T-helper 2 cell (primary cell): ENCODE measurements around the gene SYNM.

ENCODE experiments used
- DNase-seq, 5 experiments: peaks; one replicate each; pipeline versions ENCODE4 v3.0.0 to v3.0.0-alpha.2; 2012 to 2022

The SYNM gene

DNA sequence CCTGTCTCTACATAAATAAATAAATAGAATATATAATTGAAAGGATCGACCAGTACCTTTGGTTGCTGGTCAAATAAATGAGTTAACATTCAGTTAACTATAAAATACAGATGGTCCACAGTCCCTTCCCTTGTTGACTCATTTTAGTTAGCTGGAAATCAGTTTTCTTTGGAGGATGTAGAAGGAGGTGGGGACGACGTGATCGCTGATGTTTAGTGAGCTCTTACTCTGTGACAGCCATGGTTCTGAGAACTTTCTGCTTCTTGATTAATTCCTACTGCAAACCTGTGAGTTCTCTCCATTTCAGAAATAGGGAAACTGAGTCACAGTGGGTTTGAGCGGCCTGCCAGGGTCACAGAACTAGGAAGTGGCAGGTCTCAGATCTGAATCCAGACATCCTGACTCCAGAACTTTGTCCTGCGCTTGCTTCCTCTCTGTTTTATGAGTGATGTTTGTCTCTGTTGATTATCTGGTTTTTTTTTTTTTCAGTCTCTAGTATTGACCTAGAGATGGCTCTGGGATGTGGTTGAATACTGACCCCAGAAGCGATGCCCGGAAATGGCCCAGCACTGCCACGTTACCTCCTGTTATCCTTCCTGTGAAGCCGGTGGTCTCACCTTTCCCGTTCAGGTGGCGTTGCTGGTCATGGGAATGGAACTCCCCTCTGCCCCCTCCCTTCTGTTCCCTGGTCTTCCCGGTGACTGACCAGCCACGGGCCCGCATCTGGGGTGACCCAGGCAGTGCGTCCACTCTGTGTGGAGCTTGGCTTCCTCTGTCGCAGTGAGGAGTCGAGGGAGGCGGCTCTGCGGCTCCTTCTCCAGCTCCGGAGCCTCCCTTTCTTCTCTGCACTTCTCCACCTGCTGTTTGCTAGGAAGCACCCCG lies 18.2 kb downstream of the SYNM start:
- no peak for DNase-seq

DNA sequence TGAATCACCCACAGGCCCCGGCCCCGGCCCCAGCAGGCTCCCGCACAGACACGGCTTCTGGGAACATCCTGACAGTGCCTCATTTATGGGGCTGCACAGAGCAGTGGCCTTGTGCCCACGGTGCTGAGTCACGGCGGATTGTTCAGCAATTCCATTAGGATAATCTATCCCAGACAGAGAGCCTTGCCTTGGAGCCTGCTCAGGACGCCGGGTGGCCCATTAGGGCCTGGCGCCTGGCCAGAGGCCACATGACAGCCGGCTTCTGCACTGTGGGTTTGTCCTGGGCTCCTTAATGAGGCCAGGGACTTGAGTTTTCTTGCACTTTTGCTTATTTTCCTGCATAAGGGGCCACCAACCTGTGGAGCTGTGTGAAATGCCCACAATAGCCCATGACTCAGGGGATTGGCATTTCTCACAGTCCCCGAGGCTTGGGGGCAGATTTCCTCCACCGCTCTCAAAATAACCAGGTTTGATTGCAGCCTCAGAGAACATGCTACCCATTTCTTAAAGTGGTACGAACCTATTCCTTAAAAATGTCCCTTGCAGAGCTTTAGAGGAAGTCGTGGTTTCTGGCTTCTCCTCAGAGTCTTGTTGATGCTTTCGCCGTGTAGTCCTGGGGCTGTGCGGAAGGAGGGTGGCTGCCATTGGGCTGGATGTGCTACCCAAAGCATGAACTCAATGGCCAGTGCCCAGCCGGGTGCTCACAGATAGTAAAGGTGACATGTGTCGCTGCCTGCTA lies 19.0 kb downstream of the SYNM start:
- no peak for DNase-seq

DNA sequence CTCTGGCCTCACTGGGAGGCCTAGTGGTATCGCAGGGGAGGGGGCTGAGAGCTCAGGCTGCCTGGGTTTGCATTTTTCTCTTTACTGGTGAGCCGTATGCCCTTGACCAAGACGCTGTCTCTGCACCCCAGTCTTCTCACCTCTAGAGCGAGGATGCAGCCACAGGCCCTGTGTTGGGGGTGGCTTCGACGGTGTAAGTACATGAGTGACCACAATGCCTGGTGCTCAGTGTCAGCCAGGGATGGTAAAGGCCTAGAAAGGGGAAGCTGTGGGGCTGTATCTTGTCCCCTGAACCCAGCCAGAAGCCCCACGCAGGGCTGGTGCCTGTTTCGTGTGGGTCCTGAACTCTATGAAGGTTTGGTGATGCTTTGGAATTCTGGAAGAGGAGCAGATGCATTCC lies 19.8 kb downstream of the SYNM start:
- no peak for DNase-seq

DNA sequence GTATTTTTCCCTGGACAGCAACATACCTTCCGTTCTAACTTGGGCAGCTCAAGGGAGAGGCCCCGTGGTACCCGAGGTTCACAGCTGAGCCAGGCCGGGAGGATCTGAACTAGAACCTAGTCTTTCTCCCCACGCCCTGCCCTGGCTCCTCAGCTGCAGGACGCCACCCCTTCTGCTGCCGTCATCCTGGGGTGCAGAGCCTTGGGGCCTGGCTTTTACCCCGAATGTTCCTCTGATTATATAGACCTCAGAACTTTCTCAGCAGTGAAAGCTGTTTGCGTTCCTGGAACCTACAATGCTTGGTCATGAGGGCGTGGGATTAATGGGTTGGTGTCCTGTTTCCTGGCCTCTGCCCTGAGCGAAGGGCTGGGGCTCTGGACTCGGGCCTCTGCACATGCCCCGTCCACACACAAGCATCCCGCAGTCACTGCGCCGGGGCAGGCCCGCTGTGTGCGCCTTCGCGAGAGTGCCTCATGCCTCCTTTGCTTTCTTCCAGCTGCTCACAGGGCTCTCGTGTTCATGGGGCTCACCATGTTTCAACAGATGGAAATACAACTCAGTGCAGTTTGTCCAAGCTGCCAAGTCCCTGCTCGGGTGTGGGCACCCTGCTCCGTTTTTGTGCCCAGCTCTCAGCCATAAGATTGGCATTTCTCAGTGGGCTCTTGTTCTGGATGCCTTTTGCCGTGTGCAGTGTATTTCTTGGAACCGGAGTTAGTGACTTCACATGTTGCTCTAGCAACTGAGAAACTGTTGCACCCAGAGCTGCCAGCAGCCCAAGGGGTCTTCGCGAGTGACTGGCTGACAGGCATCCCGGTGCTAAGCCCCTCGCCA lies 20.4 kb downstream of the SYNM start:
- no peak for DNase-seq

DNA sequence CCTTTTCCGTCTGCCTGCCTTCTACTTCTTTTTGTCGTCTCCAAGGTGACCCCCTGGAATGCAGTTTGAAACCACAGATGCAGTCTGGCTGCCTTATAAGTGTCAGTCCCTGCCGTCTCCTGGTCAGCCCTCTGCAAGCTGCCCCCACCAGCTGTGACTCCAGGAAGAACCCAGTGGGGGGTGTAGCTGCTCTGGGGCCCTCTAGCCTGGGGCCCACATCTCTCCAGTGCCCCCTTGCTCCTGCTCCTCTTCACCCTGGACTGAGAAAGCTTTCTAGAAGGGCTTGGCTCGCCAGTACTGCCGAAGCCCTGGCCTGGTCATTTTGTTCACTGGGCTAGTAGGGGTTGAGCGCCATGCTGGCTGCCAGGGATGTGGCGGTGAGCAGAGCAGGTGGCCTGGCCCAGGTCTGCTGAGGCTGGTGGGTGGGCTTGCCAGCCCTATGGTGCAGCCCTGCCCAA lies 21.3 kb downstream of the SYNM start:
- DNase-seq: no peak

DNA sequence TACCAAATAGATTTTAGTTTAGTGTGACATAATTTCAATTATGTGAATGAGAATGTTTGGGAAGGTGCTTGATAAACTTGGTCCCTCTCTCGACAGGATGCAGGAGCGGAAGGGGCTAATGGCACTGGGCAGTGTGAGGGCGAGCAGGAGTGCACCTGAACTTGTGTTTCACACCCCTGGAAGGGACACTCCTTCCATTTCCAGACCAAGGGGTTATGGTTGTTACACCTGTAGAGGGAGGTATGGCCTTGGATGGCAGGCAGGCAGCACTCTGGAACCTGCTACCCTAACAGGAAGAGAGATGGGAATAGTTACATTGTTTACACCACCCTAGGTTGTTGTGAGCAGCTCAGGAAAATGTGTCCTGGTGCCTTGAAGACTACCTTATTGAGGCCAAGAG lies 22.1 kb downstream of the SYNM start:
- no peak for DNase-seq

DNA sequence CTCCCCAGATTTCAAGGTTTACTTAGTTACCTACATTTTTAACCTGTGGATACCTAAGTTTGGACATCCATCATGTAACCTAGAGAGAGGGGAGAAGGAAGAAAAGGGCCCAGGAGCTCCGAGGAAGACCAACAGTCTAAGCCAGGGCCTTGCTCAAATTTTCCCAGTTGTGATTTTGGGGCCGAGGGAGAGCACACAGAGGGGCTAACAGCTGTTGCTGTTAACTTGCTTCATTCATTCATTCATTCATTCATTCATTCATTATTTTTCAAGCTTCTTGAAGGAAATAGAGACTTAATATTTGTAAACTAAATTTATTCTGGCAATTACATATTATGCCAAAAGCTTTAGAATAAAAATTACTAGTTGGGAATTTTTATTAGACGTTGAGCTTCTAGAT lies 22.9 kb downstream of the SYNM start:
- DNase-seq: no peak

DNA sequence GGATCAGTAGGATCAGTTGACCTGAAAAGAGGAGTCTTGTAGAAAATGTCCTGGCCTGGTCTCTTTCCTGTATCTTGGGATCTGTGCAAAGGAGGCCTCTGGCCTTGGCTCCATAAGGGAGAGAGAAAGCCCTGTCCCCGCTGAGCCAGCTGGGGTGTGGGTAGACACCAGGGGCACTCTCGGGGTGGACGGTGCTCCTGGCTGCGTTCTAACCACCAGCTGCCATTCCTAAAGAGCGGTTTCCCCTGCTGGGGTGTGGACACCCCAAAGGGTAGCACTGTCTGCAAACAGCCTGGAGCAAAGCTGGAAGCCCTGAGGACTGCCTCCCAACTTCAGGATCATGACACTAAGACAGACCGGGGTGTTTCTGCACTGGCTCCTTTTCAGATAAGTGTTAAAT lies 23.5 kb downstream of the SYNM start:
- DNase-seq: no peak

DNA sequence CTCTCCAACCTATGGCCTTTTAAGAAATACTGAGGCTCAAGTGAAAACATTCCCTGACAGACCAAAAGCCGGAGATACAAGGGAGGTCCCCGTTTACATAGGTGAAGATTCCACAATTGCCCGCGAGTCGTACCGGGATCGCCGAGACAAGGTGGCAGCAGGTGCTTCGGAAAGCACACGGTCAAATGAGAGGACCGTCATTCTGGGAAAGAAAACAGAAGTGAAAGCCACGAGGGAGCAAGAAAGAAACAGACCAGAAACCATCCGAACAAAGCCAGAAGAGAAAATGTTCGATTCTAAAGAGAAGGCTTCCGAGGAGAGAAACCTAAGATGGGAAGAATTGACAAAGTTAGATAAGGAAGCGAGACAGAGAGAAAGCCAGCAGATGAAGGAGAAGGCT lies 24.8 kb downstream of the SYNM start:
- DNase-seq: no peak

DNA sequence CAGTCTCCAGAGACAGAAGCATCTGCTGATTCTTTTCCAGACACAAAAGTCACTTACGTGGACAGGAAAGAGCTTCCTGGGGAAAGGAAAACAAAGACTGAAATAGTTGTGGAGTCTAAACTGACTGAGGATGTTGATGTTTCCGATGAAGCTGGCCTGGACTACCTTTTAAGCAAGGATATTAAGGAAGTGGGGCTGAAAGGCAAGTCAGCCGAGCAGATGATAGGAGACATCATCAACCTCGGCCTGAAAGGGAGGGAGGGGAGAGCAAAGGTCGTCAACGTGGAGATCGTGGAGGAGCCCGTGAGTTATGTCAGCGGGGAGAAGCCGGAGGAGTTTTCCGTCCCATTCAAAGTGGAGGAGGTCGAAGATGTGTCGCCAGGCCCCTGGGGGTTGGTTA lies 25.4 kb downstream of the SYNM start:
- DNase-seq: no peak

DNA sequence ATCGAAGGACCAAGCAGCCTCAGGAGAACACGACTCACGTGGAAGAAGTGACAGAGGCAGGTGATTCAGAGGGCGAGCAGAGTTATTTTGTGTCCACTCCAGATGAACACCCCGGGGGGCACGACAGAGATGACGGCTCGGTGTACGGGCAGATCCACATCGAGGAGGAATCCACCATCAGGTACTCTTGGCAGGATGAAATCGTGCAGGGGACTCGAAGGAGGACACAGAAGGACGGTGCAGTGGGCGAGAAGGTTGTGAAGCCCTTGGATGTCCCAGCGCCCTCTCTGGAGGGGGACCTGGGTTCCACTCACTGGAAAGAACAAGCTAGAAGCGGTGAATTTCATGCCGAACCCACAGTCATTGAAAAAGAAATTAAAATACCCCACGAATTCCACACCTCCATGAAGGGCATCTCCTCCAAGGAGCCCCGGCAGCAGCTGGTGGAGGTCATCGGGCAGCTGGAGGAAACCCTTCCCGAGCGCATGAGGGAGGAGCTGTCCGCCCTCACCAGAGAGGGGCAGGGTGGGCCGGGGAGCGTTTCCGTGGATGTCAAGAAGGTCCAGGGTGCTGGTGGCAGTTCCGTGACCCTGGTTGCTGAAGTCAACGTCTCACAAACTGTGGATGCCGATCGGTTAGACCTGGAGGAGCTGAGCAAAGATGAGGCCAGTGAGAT lies 26.0 kb downstream of the SYNM start:
- no peak for DNase-seq

DNA sequence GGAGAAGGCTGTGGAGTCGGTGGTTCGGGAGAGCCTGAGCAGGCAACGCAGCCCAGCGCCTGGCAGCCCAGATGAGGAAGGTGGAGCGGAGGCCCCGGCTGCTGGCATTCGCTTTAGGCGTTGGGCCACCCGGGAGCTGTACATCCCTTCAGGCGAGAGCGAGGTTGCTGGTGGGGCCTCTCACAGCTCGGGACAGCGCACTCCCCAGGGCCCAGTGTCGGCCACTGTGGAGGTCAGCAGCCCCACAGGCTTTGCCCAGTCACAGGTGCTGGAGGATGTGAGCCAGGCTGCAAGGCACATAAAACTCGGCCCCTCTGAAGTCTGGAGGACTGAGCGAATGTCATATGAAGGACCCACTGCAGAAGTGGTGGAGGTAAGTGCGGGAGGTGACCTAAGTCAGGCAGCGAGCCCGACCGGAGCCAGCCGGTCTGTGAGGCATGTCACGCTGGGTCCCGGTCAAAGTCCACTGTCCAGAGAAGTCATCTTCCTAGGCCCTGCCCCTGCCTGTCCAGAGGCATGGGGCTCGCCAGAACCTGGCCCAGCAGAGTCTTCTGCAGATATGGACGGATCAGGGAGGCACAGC lies 26.7 kb downstream of the SYNM start:
- no peak for DNase-seq

DNA sequence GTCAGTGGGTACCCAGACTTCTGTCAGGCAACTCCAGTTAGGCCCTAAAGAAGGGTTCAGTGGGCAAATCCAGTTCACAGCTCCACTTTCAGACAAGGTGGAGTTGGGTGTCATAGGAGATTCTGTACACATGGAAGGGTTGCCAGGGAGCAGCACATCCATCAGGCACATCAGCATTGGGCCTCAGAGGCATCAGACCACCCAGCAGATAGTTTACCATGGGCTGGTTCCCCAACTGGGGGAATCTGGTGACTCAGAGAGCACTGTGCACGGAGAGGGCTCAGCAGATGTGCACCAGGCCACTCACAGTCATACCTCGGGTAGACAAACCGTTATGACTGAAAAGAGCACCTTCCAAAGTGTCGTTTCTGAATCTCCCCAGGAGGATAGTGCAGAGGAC lies 27.2 kb downstream of the SYNM start:
- DNase-seq: no peak

DNA sequence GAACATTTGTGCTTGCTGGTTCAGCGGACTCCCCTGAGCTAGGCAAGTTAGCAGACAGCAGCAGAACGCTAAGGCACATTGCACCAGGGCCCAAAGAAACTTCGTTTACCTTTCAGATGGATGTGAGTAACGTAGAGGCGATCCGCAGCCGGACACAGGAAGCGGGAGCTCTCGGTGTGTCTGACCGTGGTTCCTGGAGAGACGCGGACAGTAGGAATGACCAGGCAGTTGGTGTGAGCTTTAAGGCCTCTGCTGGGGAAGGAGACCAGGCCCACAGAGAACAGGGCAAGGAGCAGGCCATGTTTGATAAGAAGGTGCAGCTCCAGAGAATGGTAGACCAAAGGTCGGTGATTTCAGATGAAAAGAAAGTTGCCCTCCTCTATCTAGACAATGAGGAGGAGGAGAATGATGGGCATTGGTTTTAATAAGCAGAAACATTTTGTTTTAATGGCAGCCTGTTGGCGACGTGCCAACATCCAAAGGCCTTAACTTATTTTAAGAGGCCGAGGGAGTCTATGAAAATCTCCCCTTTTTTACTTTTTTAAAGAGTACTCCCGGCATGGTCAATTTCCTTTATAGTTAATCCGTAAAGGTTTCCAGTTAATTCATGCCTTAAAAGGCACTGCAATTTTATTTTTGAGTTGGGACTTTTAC lies 27.9 kb downstream of the SYNM start:
- DNase-seq: no peak

DNA sequence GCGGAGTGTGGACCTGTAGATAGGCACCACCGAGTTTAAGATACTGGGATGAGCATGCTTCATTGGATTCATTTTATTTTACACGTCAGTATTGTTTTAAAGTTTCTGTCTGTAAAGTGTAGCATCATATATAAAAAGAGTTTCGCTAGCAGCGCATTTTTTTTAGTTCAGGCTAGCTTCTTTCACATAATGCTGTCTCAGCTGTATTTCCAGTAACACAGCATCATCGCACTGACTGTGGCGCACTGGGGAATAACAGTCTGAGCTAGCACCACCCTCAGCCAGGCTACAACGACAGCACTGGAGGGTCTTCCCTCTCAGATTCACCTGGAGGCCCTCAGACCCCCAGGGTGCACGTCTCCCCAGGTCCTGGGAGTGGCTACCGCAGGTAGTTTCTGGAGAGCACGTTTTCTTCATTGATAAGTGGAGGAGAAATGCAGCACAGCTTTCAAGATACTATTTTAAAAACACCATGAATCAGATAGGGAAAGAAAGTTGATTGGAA lies 29.5 kb downstream of the SYNM start:
- DNase-seq: no peak

DNA sequence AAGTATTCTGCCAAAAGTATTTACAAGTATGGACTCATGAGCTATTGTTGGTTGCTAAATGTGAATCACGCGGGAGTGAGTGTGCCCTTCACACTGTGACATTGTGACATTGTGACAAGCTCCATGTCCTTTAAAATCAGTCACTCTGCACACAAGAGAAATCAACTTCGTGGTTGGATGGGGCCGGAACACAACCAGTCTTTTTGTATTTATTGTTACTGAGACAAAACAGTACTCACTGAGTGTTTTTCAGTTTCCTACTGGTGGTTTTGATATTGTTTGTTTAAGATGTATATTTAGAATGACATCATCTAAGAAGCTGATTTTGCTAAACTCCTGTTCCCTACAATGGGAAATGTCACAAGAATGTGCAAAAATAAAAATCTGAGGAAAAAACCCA lies 30.3 kb downstream of the SYNM start:
- DNase-seq: peak in 1 of 5 experiments; percentile 23

DNA sequence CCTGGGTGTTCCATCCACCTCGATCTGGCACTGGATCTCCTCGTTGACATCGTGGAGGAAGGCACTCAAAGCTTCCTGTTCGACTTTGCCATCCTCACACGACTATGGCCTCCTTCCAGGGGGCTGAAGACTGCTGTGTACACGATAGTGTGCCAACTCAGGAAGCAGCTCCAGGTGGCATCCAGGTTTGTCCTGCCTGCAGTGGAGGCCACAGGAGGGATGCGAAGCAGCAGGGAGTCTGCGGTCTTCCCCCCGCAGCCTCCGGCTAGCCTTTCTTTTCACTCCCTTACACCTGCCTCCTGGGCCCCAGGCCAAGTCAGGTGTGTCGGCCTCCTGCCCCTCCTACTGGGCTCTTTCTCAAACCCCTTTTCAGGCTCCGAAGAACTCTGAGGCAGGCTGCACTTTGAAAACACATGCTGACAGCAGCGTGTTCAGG lies 32.2 kb downstream of the SYNM start:
- no peak for DNase-seq

DNA sequence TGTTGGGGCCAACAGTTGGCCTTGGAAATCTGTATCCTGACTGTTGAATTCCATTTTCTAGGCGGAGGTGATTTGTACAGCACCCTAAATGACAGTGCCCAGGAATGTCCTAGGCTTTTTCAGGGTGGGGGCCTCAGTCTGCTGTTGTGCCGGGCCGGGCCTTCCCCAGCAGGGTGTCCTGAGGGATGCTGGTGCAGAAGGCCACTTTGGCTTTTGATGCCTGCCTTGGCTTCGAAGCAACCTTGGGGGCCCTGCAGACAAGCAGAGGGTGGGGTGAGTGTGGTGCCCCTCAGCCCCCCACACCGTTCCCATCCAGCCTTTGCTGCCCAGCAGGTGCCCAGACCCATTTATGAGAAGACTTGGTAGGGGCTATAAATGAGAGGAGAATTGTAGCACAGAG lies 33.0 kb downstream of the SYNM start:
- no peak for DNase-seq

DNA sequence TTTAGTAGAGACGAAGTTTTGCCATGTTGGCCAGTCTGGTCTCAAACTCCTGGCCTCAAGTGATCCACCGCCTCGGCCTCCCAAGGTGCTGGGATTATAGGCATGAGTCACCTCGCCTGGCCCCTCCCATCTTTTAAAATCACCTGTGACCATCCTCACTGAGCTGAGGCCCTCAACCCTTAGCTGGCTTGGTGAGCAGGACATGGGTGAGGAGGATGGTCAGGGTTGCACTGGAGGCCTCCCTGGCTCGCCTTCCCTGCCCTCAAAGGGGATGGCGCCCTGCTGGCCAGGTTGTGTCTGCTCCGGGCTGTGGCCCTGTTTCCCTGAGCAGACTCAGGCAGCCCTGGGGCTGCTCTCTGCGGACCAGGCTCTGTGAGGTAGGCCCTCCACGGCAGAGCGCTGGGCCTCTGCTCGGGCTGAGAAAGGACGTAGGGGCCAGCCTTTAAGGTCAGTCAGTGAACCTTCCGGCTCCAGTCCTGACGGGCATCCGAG lies 33.7 kb downstream of the SYNM start:
- no peak for DNase-seq

DNA sequence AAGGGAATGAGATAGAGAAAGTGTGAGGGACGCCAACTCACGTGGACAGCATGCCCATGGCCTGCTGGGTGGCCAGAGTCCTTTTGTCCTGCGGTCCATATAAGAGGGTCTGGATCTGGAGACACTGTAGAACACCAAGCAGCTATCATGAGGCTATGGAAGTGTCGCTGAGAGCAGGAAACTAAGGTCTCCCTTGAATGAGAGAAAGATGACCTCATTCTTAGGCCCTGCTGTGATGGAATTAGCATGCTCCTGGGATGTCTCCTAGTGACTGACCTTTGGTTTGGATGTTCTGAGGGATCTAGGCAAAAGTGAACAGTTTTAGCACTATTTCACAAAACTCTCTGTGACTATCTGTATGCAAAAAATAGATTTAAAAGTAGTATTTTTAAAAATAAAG lies 34.4 kb downstream of the SYNM start:
- no peak for DNase-seq

DNA sequence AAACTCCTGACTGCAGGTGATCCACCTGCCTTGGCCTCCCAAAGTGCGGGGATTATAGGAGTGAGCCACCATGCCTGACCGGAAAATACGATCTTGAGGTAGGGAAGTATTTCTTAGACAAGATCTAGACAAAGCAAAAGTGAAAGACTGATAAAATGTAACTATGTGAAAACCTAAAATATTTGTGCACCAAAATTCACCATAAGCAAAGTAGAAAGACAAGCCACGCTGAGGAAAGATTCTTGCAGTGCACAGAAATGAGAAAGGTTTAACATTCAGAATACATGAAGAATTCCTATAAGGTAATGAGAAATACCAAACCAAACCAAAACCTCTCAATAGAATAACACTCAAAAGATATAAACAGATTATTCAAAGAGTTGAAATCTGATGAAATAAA lies 35.7 kb downstream of the SYNM start:
- no peak for DNase-seq
